RPMI7951 (cell line): ENCODE measurements around the gene COL15A1. TPM values are rescaled to one million over a fixed set of nuclear protein-coding genes. Genes with fewer than 3 reads are reported as not detected.
A peak's percentile ranks its signal among the peaks of the same experiment; 100 is the strongest.

Source experiments
- DNase-seq: peaks from one replicate; pipeline ENCODE4 v3.0.0-alpha.2; 2012; ENCODE audit warnings: low read depth
- total RNA-seq: library from RNA; depleted of rRNA; stranded (reverse); fragments of >200 nt; shearing (Covaris generic); gene quantifications from 2 replicates; pipeline ENCODE4 v1.2.3, GENCODE V29; 2014

The COL15A1 gene
- total RNA-seq, 1 experiment from 2014 or later: 20.2 TPM

DNA sequence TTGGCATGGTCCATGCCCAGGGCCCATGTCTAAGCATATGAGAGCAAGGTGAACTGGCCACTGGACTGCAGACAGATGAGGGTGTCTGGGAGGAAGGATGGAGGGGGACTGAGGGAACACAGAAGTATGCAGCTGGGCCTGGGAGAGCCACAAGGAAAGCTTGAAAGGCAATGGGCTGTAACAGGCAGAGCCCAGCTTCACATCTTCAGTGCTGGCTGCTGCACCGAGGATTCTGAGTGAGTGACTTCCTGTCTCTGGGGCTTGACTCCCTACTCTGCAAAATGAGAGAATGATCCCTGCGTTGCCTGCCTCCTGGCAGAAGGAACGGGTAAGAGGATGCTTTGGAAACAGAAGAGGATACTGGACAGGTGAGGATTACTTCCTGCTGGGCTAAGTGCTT is 29.0 kb downstream of the COL15A1 start:
- no peak for DNase-seq

DNA sequence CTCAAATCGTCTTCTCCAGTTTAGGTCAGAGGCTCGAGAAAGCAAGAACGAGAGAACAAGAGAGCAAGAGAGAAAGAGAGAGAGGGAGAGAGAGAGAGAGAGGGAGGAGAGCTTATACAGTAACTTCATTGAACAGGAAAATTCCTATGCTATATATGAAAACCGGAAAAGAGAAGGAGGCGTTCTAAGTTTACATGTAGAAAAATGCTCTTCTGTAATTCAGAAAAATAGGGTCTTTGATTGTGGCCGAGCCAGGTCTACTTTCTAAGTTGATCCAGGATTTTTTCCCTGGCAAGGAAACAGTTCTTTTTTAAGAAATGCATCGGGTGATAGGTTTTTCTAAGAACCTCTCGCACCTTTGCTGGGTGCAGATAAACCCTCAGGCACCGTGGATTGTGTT is 29.5 kb downstream of the COL15A1 start:
- no peak for DNase-seq

DNA sequence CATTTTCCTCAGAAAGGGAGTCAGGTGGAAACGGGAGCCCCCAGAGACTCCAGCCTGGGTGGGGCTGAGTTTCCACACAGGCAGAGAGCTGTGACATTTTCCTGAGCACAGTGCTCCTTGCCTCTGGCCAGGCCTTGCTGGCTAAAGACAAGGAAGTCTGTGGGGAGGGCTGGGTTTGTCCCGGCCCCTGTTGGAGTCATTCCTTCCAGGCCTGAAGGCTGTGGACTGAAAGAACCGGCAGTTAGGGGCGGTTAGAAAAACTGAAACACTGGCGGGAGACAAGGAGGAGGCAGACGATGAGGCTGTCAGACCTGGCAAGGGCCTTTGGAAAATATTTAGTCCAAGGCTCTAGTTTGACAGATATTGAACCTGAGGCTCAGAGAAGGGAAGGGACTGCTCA is 29.9 kb downstream of the COL15A1 start:
- DNase-seq: peak; percentile 51

DNA sequence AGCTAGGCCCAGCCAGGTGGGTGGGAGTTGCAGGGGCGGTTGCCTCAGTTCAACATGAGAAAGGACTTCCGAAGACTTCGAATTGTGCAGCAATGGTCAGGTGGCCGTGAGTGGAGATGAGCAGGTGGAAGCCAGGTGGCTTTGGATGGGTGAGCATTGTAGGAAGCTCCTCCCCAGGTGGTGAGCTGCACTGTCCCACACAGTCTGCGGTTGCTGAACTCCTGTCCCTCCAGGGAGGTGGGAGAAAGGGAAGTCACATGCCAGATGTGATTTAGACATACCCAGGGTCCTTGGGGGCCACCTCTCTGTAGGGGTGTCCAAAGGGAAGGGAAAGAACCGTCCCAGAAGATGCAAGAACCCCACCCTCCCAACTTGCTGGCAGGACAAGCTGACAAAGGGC is 30.4 kb downstream of the COL15A1 start:
- DNase-seq: no peak

DNA sequence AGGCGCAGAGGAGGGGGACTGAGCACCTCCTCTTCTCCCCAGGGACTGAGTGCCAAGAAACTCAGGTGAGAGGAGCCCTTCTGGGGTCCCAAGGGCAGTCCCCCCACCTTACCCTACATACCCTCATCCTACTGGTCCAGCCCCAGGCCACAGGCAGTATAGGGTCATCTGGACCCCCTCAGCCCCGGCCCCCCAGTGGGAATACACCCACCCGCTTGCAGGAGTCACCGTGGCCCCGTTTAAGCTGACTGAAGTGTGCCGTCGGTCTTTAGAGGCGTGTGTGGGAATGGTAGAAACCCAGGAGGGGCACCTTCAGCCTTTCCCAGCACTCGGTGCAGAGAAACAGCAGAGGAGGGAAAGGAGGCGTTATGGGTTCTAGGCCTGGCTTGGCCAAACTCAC is 30.8 kb downstream of the COL15A1 start:
- no peak for DNase-seq

DNA sequence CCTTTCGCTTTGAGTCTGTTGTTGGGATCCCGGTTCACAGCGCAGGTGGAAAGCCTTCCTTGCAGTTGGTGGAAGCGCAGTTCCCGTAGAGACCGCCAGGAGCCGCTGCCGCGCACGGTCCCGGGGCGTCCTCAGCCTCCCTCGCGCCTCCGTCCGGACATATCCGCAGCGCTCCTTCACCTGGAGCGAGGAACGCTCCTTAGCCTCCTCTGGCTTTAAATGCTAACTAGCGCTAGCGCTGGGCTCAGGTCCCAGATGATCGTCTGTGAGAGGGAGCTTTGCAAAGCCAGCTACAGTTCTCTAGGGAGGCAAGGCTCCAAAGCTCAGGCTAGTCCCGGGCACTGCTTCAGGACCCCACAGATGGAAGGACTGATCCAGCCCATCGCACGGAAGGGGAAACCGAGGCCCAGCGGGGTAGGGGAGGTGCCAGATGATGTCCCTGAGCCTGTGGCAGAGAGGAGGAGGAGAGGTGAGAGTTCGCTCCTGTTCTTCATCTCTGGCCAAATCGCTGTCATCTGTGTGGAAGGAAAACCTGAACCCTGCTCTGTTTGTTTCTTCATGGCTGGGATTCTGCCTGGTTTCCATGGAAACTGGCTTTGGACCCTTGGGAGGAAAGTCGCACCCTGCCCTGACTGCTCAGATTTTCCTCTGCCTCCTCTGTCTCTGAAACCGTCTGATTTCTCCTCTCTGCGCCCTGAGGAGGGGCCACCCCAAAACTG is 31.4 kb downstream of the COL15A1 start:
- peak; percentile 68 for DNase-seq

DNA sequence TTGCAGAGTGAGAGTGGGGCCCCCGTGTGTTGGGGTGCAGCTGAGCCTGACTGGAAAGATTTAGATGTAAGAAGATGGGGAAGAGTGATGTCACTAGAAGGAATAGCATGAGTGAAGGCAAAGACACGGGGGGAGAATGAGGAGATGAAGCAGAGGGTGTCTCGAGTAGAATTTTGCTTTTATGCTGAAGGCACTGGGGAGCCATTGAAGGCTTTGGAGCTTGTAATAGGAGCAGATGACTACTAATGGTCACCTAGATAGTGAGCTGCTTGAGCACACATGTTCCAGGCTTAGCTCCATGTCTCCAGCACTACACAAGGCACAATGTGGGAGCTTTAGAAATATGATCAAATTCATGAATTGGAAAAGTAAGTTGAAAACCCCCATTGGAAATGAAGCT is 32.1 kb downstream of the COL15A1 start:
- no peak for DNase-seq

DNA sequence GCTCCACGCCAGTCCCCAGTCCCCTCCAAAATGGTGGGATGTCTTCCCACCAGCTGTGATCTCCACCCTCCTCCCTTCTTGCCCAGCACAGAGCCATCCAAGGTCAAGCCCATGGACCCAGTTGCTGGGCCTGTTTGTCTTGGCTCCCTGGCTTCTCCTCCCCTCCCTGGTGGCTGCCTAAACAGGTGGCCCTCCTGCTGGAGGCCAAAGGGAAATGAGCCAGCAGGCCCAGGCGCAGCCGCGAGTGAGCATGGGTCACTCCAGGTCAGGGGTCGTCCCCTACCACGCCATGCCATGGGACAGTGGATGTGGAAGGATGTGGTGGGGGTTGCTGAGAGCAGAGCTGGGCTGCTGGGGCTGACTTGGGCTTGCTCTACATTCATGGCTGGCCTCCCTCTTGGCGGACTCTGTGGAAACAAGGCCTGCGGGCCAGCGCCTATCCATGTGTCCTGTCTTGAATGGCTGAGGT is 33.6 kb downstream of the COL15A1 start:
- peak; percentile 33 for DNase-seq

DNA sequence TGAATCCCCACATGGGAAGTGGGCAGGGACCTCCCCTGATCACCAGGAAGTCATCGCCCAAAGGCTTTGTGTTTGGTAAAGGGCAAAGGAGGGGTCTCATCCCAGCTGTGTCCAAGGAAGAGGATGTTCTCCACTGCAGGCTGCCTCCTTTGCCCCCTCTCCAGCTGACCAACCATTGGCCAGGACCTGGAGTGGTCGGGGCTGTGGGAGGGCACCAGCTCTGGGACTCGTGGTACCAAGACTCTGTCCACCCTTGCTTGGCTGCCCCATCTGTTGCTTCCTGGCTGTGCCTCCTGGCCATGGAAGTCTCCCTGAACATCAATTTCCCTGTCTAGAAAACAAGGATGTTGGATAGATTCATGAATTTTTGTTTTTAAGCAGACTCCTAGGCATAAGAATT is 34.1 kb downstream of the COL15A1 start:
- DNase-seq: no peak

DNA sequence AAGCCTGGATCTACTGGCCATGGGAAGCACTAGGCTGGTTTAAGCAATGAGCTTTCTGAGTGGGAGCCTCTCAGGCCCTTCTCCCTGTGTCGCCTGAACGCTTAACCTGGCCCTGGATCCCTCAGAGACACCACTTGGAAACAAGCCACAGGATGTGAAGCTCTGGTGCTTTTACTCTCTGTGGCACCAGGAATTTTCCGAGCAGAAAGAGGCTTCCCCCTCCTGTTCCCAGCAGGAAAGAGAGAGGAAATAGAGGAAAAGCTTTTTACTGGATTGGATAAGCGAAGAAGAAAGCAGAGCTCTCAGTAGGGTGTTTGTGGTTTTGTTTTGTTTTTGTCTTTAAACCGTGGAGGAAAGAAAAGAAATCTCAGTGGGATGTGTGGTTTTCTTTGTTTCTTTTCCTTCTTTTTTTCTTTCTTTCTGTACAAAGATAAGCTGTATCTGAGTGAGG is 34.5 kb downstream of the COL15A1 start:
- peak; percentile 56 for DNase-seq

DNA sequence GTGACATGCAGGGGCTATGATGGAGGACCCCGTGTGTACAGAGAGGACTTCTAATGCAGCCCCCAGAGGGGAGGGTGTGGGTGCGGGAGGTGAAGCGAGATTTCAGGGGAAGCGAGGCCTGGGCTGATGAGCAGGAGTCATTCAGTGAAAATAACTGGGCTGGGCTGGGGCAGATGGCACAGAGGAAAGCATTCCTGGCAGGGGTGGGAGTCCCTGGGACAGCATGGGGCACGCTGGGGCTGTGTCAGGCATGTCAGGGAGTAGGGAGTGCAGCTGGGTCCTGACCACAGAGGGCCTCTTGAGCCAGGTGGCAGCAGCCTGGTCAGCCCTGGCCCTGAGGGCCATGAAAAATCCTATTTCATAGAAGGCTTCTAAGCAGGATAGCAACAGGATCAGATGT is 36.6 kb downstream of the COL15A1 start:
- peak; percentile 85 for DNase-seq

DNA sequence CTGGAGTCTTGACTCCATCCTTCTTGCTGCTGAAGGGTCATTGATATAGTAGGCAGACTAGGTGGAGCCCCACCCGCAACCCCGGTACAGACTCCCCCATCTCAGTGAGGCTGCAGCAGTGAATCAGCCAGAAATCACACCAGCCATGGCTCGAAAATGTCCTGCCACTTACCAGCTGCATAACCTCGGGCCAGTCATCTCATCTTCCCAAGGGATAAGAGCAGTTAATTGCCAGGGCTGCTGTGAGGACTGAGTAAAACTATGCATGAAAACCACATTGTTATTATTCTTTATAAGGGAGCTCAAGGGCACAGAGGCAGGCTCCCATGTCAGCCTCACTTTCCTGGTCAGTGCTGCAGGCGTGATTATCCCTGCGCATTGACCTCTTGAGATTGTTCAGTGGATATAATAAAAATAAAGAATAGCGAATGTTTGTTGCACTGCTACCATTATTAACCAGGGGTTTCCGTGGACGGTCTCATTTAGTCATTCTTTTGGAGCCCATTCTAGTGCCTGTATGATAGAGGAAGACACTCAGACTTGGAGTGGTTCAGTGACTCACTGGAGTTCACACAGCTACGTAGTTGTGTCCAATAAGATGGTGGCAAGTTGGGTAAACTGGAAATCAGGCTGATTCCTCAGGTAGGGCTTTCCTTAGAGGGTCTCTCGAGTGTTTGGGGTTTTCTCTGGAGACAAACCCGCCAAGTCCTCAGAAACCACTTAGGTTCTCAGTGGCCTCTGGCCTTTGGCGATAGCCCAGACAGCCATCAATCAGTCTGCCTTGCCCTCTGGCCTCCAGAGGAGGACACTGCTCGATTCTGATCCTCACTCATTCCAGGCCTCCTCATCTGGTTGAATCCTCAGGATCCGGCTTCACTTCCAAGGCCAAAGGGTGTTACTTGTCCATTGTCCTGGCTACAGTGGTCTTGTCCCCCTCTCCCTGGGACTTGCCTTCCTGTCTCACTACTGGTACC is 39.9 kb downstream of the COL15A1 start:
- DNase-seq: peak; percentile 99

DNA sequence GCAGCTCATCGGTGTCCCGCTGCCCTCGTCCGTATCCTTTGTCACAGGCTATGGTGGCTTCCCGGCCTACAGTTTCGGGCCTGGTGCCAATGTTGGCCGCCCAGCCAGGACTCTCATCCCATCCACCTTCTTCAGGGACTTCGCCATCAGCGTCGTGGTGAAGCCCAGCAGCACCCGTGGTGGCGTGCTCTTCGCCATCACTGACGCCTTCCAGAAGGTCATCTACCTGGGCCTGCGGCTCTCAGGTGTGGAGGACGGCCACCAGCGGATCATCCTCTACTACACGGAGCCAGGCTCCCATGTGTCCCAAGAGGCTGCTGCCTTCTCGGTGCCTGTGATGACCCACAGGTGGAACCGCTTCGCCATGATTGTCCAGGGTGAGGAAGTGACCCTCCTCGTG is 41.9 kb downstream of the COL15A1 start:
- no peak for DNase-seq

DNA sequence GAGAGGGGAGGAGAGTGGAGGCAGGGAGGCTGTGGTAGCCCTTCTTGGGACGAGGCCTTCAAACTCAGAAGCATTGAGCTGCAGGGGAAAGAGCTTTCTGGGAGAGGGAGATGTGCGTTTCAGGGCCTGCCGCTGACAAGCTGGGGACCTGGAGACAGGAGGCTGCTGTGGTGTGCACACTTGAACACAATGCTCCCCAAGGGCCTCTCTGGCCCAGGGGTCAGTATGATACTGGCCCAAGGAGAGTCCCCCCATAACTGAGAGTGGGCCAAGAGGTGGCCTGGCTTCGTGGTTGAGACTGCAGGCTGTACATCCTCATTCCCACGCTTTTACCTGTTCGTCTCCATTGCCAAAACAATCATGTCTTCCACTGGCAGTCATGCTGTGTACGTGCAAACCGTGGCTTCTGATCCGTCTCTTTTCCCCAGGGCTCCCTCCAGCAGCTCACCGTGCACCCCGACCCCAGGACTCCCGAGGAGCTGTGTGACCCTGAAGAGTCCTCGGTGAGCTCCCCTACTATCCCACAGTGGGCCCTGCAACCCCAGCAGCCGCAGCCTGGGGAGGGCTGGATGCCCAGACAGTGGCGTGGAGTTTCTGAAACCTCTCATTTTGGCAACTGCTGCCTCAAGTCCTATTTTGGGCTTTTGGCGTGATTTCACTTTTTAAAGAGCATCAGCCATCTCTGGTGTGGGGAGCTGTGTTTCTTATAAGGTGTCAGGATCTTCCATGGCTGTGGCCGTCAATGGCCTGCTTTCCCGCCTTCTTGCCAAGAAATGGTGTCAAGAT is 43.4 kb downstream of the COL15A1 start:
- no peak for DNase-seq

DNA sequence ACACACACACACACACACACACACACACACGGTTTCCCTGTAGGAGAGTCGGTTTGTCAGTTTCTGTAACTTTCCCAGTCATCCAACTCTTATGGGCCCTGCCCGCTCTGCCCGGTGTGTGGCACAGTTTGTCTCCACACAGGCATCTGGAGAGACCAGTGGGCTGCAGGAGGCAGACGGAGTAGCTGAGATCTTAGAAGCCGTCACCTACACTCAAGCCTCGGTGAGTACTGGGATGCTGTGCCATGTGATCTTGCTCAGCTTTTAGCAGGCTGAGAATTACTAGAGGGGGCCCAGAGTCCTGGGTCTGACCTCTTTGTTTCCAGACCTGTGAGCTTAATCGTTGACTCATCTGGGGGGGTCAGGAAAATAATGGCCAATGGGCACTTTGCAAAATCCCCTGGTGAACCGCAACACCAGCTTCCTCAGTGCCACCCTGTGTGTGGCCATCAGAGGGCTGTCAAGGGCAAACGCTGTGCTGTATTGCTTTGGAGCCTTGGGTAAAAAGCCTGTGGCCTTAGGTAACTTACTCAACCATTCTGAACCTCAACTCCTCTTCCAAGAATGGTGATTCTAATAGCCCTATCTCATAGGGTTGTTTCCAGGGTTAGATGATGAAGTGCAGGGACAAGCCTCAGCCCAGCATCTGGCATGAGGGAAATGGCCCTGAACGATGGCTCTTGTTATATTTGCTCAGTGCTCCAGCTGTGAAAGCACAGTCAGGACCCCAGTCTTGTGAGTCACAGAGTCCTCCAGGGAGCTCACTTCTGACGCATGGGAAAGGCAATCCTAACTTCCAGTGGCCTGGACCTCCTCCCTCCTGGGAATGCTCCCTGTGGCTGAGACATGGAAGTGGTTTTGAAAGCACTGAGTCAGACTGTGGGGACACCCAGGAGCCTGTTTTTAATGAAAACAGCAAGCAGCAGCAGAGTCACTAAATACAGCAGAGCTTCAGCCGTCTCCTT is 45.6 kb downstream of the COL15A1 start:
- DNase-seq: peak; percentile 100

DNA sequence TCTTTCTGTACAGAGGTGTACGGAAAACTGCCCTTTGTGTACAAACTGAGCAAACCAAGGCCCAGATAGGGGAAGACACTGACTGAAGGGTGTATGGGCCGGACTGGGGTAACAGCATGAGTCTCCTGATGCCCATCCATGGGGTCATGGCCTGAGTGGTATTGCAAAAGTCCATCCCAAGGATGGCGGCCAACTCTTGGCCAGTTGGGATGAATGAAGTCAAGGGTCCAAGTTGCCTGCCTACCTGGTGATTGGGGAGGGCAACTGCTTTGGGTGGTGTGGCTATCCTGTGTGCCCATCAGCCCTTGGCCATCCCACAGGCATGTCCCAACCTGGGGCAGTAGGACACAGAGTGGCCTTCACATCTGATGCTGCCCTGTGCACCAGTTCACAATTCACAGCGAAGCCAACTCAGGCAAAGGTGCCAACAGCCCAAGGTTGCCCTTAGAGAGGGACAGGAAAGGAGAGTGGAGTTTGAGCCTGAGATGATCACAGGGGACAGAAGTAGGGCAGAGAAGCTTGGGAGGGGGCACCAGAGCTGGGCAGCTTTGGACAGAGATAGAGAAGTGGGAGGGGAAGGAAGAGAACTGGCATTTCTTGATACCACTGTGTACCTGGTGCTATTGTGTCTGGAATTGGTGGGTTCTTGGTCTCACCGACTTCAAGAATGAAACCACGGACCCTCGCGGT is 46.6 kb downstream of the COL15A1 start:
- no peak for DNase-seq

DNA sequence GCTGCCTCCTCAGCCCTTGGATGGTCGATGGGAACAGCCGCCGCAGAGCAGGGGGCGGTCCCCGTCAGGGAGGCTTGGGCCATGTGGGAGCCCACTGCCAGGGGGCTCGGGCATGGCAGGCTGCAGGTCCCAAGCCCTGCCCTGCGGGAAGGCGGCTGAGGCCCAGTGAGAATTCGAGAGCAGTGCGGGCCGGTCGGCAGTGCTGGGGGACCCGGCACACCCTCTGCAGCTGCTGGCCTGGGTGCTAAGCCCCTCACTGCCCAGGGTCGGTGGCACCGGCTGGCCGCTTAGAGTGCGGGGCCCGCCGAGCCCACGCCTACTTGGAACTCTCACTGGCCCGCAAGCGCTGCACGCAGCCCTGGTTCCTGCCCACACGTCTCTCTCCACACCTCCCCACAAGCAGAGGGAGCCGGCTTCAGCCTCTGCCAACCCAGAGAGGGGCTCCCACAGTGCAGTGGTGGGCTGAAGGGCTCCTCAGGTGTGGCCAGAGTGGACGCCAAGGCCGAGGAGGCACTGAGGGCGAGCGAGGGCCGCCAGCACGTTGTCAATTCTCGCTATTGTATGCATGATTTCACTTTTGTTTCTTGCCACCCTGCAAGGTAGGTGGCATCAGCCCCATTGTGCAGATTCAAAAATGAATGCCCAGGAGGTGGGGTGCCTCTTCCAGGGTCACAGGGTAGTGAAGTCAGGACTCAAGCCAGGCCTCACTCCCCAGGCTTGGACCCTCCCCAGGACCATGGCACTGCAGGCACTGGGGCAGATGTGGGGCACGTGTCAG is 48.6 kb downstream of the COL15A1 start:
- DNase-seq: no peak

DNA sequence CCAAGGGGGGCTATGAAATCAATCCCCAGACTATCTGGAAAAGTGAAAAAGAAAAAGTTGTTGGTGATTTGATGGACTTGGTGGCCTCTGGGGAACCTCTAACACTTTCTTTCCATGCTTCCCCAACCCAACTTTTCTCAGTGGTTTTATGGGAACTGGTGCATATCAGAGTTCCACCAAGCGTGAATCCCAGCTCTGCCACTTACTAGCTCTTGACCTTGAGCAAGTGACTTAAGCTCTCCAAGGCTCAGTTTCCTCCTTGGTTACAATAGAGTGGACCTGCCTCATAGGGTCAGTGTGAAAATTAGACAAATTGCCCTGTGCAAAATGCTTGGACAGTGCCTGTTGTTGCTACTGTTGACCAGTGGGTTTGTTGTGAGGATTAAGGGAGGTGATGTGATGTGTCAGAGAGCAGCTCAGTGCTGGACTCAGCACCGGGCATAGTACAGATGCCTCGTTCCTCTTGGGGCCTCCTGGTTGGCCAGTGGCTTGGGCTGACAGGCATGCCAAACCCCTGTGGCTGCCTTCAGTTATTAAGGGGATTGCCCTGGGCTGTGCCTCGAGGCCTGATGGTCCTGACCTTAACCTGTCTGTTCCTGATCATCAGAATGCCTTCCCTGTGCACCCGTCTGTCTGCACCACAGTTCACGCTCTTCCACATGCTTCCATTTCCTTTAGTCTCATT is 49.3 kb downstream of the COL15A1 start:
- peak; percentile 61 for DNase-seq

DNA sequence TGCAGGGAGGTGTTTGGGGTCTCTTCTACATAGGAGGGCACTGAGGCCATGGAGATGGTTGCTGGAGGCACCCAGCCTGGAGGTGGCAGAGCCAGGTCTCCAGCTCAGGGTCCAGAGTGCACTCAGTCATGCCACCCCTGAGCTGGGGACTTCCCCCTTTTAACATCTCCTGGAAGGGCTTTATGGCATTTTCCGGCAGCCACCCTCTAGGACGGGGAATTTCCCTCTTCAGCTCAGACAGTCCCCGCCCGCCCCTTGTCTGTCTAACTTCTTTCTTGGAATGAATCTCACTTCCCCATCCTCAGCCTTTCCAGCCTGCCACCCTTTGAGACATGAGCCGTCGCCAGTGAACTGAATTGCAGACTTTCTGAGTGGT is 49.9 kb downstream of the COL15A1 start:
- peak; percentile 71 for DNase-seq
